NCI-H1694 treated with DMSO at 0.1 percent for 48 hours (cell line): ENCODE results near the gene CADM1.
"Not testable (repeated sequence)": the region's sequence is repeated elsewhere in the genome, so short reads cannot be mapped to it uniquely, and the experiment has no call there.

Source experiments
- DNase-seq: peaks from one replicate; lab custom pipeline; 2025; lab: John Stamatoyannopoulos, UW

Gene CADM1

DNA sequence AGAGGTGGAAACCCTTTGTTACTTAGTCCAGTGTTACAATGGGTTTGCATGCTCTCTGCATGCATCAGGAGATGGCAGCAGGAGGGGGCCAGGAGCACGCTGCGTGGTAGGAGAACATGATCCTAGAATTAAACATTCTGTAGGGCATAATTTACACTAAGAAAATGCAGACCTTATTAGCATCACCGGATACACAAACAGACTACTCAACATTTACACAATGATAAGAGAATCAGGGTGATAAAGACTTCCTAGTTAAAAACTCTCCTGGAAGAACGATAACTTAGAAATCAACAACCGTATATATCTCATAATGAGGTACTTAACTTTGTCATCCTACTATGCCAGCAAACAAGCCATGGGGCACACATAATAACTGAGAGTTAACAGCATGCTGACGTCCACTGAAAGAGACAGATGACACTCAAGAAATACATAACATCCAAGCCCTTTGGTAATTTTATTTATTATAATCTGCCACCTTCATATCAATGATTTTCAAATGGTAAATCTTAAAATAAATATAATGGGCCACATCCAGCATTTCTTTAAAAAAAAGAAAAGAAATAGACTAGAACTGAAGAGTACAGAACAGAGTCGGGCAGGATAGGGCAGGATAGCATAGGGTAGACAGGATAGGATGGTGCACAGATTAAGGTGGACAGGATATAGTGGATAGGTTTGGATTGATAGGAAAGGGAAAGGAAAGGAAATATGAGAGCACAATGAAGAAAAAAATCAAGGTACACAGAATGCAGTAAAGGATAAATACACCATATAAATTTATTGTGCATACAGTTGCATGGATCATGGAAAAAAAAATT lies 27.5 kb downstream of the CADM1 start:
- DNase-seq: no peak

DNA sequence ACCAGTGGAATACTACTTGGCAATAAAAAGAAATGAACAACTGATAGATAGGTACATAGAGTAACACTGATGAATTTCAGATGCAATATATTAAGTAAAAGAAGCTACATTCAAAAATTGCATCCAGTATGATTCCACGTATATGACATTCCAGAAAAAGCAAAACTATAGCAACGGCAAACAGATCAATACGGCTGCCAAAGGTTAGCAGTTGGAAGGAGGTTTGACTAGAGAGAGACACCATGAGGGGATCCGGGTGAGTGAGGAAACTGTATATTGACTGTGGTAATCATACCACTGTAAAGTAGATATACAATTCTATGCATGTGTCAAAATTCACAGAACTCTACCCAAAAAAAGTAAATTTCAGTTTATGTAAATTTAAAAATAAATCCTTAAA lies 28.7 kb downstream of the CADM1 start:
- no peak for DNase-seq

DNA sequence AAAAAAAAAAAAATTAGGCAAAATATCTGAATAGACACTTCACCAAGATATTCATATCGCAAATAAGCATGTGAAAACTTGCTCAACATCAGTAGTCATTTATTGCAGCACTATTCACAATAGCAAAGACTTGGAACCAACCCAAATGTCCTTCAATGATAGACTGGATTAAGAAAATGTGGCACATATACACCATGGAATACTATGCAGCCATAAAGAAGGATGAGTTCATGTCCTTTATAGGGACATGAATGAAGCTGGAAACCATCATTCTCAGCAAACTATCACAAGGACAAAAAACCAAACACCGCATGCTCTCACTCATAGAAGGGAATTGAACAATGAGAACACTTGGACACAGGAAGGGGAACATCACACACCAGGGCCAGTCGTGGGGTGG lies 29.9 kb downstream of the CADM1 start:
- not testable (repeated sequence) for DNase-seq

DNA sequence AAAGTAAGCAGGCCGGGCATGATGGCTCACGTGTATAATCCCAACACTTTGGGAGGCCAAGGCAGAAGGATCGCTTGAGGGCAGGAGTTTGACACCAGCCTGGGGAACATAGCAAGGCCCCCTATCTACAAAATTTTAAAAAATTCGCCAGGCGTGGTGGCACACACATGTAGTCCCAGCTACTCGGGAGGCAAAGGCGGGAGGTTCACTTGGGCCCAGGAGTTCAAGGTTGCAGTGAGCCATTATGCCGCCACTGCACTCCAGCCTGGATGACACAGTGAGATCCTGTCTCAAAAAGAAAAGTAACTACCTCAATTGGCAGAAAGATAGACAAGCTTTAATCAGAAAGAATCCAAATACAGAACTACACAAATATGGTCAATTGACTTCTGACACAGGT lies 31.0 kb downstream of the CADM1 start:
- DNase-seq: no peak

DNA sequence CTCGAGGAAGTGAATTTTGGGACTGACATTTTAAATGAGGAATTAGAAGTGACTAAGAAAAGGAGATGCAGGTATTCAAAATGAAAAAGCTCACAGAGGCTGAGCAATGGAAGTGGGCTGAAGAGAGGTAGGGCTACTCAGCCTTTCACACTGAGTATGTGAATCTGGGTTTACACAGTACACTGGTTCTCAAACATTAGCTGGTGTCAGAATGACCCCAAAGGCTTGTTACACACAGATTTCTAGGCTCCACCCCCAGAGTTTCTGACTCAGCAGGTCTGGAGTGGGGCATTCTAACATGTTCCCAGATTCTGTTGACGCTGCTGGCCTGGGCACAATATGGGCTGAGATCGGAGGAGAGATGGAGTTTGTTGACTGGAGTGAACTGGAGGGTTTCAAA lies 32.8 kb downstream of the CADM1 start:
- DNase-seq: no peak

DNA sequence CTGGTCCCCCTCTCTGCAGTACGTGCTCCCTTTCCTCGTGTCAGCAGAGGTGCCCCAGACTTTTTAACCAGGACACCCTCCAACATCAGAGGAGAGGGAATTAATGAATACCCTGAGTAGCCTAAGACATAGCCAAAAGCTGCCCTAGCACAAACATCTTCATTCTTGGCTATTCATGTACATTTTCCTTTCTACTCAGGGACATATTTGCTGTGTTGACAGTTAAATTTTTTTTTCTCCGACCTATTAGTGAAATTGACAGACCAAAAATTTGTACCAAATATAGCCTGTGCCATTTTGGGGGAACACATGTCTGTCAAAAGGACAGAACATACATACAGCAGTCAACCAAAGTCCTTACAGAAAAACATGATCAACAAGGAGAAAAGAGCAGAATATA lies 33.3 kb downstream of the CADM1 start:
- DNase-seq: no peak

DNA sequence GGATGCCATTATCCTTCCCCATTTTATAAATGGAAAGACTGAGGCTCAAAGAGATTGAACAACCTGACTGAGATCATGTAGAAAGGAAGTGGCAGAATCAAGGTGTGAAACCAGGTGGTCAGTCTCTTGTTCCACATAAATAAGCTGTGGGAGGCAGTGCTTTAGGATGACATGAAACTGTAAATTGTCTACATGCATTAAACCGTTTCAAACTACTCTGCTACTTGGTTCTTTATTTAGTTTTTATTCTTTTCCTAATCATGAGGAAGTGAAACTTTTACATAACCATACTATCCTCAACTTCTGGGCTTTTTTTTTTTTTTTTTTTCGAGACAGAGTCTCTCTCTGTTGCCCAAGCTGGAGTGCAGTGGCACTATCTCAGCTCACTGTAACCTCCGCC lies 34.9 kb downstream of the CADM1 start:
- no peak for DNase-seq

DNA sequence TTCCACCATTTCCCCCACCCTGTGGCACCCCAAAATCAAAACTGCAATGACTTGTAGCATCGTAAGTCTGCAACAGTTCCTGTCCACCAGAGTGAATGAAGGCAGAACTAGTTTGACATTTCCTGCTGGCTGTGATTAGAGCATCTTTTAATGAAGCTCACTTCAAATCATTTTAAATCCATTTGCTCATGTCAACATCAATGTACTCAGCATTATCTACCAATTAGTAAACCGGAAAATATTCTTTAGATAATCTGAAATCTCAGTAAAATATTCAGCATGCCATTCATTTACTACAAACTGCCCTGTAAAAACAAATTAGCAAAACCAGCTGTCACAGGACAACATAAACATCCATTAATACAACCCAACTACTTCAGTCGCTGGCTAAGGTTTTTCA lies 38.1 kb downstream of the CADM1 start:
- no peak for DNase-seq

DNA sequence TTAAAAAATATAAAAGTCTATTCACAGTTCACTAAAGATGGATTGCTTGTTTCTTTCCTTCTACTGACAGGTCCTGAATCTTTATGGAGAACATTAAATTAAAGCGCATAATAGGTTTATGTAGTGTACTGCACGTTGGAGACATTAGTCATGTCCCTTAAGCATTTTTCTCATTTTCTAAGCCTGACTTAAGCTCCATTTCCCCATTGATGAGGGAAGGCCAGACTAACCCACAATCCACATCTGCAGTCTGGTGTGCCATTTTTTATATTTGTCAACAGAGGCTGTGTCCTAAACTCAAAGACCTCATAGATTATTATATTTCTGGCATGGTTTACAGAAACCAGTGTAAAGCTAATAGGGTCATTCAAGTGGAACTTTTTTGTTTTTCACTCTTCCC lies 39.9 kb downstream of the CADM1 start:
- no peak for DNase-seq

DNA sequence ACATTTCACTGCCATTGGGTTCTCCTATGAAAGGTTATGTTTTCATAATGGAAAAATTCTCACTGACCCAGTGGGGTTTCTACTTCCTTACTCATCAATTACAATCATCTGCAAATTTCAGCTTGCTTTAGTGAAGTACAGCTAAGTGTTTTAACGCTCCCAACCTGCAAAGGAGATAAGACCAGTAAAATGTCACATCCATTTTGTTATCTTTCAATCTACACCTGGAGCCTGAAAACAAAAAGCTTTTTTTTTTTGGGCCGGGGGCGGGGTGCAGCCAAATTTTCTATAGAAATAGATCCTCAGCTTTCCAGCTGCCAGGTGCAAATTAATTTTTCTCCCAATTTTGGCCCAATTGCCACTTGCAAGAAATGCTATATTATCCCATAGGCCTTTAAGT lies 40.6 kb downstream of the CADM1 start:
- no peak for DNase-seq

DNA sequence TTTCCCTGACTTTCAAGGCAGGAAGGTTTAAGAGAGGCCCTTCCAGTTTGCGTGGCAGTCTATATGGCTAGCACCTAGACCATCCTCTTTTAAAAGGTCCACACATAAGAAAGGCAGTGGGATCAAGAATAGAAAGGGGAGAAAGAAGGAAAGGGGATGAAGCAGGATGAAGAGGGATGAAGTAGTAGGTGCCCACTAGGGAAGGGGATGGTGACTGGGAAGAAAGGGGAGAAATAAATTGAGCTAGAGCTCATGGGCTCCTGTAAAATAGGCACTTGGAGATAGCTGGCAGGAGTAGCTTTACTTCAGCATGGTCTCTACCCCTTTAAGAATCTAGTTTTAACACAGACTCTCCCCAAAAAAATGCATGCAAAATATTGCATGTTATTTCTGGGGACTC lies 41.5 kb downstream of the CADM1 start:
- DNase-seq: no peak

DNA sequence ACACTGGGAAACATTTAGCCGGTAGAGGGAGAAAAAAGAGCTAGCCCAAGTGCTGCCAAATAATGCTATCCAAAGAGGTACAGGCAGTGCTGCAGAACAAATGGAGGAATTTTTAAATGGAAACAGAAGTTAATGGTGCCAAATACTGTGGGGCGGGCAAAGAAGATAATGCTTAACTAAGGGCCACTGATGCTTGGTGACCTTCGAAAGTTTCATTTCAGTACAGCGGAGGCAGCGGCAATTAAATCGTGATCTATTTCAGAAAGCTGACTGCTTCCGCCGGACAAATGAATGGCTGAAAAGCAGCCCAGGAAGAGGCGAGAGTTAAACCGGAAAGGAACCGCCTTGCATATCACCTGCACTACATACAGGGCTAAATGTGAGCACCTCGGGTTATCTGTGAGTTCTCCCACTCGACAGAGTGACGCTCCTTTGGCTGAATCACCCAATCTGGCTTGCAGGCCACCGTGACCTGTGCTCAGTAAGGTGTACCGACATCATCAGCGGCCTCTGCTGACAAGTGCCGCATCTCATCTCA lies 42.1 kb downstream of the CADM1 start:
- DNase-seq: no peak

DNA sequence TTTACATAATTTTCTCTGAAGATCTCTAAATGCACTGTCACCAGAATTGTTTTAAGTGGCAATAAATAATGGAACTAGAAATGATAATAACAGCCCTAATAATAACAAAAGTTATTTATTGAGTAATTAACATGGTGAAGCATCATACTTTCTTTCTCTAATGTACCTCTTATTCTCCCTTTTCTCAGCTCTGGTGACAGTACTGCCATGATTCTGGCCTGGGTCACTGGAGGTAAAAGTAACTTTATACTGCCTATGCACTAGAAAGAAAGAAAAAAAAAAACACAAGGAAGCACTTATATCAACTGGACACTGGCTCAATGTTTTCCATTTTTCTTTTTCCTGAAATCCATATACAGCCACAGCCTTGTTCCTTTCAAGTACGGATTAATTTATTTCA lies 43.7 kb downstream of the CADM1 start:
- no peak for DNase-seq

DNA sequence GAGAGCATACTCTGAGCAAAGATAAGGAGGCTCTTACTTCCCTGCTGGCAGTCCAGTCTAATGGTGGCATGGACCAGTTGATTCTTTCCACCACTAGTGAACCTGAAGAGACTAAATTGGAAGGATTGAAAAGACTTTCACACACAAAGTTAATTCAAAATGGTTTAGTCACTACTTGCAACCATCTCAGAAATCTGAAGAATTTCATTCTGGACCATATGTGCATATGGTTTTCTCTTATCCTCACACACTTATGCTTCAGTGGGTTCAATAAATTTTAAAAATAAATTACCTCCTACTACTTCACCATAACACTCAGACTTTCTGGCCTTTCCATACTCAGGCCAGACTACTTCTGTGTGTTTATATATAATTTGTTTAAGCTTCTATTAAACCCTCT lies 44.7 kb downstream of the CADM1 start:
- DNase-seq: no peak

DNA sequence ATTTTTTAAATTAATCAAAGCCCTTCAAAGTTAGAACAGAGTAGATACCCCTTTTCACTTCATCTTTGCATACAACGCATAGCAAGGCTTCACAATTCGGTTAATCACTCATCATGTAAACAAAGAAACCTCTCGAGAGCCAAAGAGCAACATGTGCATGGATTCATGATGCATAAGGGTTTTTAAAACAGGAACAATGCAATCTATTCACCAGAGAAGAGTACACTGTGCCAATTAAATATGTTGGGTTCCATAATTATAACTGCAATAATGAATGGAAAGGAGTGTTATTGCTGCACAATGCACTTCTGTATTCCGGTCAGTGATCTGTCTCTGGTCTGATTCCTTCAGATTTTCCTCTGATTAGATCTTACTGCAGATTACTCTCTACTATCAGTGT lies 45.3 kb downstream of the CADM1 start:
- no peak for DNase-seq

DNA sequence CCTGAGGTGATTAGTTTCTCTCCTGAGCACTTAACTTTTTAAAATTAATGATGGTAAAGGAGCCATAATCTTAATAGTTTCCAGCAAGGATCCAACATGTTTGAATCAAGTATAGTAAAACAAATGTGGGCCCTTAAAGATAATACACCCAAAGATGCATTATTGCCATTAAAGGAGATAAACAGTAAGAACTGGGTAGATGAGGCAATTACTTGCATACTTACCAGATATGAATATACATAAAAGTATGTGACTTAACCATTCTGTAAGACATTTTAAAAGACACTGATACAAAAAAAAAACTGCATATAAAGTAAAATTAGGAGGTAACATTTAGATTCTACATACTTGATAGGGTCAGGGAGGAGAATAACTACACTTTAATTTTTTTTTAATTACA lies 48.2 kb downstream of the CADM1 start:
- DNase-seq: no peak

DNA sequence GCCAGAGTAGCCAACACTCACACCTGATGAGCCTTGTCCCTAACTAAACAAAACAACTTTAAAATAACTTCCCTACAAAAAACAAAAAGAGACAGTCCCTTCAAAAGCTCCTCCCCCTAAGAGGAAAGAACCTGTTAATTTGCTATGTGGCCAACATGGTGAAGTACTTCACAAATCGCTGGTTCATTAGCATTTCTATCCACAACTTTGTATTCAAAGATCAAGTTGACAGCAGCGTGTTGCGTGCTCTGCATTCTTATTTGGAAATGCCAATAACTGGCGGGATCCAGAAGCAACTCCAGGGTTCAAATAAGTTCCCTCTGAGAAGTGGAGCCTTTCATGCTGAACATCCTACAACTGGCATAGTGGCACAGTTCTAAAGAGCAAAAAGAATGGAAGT lies 48.6 kb downstream of the CADM1 start:
- no peak for DNase-seq

DNA sequence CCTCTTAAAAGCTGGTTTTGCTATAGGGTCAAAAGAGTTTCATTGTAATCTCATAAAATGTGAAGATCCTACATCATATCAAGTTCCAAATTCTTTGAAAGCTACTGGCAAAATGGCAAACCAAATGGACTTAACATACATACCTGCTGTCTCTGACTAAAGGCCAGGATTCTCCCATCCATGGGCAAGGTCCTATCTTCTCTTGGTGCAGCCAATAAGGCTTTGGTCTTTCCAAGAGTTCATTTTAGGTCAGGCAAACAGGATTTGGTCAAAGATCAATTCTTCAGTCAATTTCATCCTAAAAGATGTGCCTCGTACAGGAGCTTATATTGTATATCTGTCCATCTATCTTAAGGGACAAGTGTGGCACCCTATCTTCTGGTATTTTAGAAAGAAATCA lies 49.7 kb downstream of the CADM1 start:
- no peak for DNase-seq

DNA sequence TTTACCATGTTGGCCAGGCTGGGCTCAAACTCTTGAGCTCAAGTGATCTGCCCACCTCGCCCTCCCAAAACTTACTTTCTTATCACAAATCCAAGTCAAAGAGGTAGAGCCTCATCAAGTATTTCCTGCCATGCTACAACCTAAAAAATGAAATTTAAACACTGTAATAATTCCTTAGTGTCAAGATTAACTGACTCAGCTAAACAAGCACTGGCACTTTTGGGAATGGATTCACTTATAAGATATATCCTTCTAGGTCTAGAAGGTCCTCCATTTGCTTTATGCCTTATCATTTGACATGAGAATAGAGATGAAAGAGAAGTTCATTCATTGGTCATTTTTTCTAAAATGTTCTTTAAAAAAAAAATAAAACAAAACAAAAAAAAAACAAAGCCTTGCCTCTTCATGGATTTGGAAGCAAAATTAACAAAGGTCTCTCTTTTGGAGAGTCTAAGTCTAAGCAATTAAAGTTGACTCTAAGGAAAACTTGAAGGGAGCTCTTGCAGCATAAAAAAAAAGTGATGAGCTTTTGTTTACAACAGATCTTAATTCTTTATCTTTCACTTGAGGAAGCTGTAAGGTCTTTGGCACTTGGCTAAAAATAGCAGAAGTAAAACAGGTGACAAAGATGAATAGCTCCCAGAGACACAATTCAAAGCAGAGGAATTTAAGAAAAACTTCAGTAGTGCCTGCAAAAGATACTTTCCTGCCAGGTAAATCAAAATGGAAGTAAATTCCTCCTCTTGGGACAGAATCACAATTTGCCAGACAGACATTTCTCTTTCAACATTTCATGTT lies 50.3 kb downstream of the CADM1 start:
- DNase-seq: no peak

DNA sequence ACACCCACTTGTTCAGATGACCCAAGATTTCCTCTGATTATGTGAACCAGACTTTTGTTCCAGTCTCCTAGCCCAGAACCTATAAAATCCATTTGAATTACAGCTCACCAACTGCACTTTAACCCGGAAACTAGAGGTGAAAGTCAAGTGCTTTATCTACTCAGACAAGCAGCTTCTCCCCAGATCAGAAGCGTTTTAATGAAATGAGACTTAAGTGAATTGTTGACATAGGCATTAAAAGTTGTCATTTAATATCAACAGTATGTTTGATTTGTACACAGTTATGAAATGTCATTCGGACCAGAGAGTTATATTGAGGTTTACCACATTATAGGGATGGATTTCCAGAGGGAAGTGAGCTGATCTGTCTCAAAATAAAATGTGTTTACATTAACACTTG lies 52.0 kb downstream of the CADM1 start:
- DNase-seq: no peak

DNA sequence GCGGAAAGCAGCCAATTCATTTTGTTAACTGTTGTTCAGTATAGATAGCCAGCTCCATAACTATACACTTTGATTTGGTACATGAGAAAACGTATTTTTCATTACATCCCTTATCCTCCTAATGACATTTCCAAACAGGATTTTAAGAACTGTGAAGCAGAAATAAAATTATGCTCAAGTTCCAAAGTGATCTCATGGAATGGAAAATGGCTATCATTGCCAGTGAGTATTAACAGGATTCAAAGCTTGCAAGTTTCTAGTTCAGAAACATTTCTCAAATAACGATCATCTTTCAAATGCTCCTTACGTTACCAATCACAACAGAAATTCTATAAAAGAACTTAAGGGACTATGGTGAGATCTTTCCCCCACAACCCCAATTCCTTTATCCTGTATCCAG lies 53.7 kb downstream of the CADM1 start:
- DNase-seq: no peak

DNA sequence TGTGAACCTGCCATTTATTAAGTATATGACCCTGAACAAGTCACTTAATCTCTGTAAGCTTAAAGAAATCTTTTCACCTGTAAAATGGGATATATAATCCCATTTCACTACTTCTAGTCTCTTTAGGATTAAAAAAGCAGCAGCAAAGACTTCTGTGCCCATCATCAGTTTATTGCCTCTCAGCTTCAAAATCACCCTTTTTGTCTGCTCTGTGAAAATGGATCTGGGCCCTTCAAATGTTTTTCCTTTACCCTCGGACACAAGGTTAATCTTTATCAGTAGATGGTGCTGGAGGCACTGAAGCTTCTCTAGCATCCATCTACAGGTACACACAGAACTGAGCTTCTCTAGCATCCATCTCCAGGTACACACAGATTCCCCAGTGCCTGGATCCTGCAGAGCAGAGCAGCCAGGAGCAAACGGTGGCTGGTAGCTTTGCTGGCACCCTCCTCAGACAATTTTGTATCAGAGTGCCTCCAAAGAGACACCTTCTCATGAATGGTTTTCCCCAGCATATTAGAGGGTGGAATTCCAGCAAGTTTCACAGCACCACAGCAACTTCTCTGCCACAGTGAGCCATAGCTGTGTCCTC lies 56.8 kb downstream of the CADM1 start:
- DNase-seq: no peak

DNA sequence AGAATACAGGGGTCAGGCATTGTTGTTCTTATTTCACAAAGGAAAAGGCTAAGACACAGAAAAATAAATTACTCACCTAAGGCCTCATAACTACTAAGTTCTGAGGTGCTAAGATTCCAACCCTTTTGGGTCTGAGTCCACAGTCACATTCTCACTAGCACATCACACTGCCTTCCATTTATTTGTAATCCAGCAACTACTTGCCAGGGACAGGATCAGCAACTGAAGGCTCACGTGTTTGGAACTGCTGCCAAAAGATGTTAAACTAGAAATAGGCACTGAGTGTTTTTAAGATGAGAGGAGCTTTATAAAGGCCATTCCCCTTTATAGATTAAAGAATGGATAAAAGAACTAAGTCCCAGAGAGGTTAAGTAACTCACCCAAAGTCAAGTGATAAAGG lies 58.0 kb downstream of the CADM1 start:
- DNase-seq: no peak
